Upper lobe of left lung (tissue), 4 donors: ENCODE measurements around the gene PIWIL4.

Source experiments
- POLR2A ChIP-seq, 4 donors: fragments of 450-650 bp; IDR thresholded peaks; one replicate each; pipeline ENCODE4 v1.5.1; 2016 to 2017; ENCODE audit warnings: antibody characterized with exemption in 4 of 4, mild to moderate bottlenecking in 2 of 4
- POLR2AphosphoS5 ChIP-seq, 2 donors: sonication (generic); formaldehyde crosslinking; IDR thresholded peaks; one replicate each; pipeline ENCODE4 v1.5.1; 2017; ENCODE audit warnings: antibody characterized with exemption in 2 of 2
- TF ChIP-seq, protein P1 (sequence below), 6 experiments: fragments of 450-650 bp in 4 of 6; fragments of 200-600 bp in 2 of 6; sonication (generic) in 2 of 6; IDR thresholded peaks; one replicate each; pipeline ENCODE4 v1.5.1; 2016 to 2019; ENCODE audit warnings: antibody characterized with exemption in 6 of 6

DNA sequence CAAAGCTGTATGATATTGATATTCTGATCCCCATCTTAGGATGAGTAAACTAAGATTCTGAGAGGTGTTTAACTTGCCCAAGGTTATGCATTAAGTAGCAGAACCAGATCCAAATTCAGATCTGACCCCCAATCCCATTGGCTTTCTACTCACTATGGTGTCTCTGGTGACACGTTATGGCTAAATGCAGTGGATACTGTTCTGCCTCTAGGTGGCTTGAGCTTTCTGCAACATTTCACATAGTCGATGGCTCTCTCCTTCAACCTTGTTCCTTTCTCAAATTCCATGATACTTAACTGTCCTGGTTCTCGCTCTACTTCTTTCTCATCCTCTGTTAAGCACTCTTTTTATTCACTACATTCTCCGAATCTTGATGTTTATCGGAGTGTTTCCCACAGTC is 45.5 kb upstream of the PIWIL4 start:
- TF ChIP-seq POLR2AphosphoS5 (IDR thresholded peaks at IDR 0.05) (no peak), POLR2A (IDR thresholded peaks at IDR 0.05) (no peak)
- TF ChIP-seq, protein P1, sequence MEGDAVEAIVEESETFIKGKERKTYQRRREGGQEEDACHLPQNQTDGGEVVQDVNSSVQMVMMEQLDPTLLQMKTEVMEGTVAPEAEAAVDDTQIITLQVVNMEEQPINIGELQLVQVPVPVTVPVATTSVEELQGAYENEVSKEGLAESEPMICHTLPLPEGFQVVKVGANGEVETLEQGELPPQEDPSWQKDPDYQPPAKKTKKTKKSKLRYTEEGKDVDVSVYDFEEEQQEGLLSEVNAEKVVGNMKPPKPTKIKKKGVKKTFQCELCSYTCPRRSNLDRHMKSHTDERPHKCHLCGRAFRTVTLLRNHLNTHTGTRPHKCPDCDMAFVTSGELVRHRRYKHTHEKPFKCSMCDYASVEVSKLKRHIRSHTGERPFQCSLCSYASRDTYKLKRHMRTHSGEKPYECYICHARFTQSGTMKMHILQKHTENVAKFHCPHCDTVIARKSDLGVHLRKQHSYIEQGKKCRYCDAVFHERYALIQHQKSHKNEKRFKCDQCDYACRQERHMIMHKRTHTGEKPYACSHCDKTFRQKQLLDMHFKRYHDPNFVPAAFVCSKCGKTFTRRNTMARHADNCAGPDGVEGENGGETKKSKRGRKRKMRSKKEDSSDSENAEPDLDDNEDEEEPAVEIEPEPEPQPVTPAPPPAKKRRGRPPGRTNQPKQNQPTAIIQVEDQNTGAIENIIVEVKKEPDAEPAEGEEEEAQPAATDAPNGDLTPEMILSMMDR (IDR thresholded peaks at IDR 0.05), result peak in 5 of 6 experiments; percentile 10 to 35 (median 15)
